ENCODE measurements around the gene PHF21B. TPM values are rescaled to one million over a fixed set of nuclear protein-coding genes. Genes with fewer than 3 reads are reported as not detected.

PHF21B gene
- total and polyA plus RNA-seq, 2 donors (not counting 3 experiments of a cell fraction or from before 2014, with no cell fraction given), result not detected

- no peak overlapping the region for H2AFZ ChIP-seq (ENCODE audit: low read depth, low read length)
- intact Hi-C loops (cut with micrococcal nuclease) (no loop called here), dilution Hi-C loops (cut with MboI; ENCODE audit: extremely low pct_ligation_motif_present, low sequenced_read_pairs) (no loop called here)
- no peaks in the 10 kb centered on the region for H4K20me1 ChIP-seq (replicated peaks; ENCODE audit: control insufficient read depth, extremely low read depth, insufficient read depth, low read length)
- no peak for TF ChIP-seq POLR2A (IDR thresholded peaks at IDR 0.05; ENCODE audit: low read depth, low read length)
- no peak for TF ChIP-seq POLR2AphosphoS5 (IDR thresholded peaks at IDR 0.05; ENCODE audit: insufficient read depth, low read depth, low read length)
- no peak for TF ChIP-seq EZH2 (IDR thresholded peaks at IDR 0.05; ENCODE audit: borderline replicate concordance, low read depth, low read length, severe bottlenecking)
- no peak for TF ChIP-seq FOS (IDR thresholded peaks at IDR 0.05; ENCODE audit: borderline replicate concordance, insufficient read depth, low read length)
- TF ChIP-seq JUN (IDR thresholded peaks at IDR 0.05; ENCODE audit: borderline replicate concordance, insufficient read depth, insufficient read length, low read depth), result no peak
- TF ChIP-seq, protein P1, sequence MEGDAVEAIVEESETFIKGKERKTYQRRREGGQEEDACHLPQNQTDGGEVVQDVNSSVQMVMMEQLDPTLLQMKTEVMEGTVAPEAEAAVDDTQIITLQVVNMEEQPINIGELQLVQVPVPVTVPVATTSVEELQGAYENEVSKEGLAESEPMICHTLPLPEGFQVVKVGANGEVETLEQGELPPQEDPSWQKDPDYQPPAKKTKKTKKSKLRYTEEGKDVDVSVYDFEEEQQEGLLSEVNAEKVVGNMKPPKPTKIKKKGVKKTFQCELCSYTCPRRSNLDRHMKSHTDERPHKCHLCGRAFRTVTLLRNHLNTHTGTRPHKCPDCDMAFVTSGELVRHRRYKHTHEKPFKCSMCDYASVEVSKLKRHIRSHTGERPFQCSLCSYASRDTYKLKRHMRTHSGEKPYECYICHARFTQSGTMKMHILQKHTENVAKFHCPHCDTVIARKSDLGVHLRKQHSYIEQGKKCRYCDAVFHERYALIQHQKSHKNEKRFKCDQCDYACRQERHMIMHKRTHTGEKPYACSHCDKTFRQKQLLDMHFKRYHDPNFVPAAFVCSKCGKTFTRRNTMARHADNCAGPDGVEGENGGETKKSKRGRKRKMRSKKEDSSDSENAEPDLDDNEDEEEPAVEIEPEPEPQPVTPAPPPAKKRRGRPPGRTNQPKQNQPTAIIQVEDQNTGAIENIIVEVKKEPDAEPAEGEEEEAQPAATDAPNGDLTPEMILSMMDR (IDR thresholded peaks at IDR 0.05; ENCODE audit: extremely low read depth in 1 of 2, insufficient read depth in 1 of 2, low read depth in 1 of 2, low read length in 2 of 2), result no peak
- TF ChIP-seq GATA2 (IDR thresholded peaks at IDR 0.05; ENCODE audit: insufficient read depth, insufficient read length, low read depth, low read length), result no peak
- no peak for TF ChIP-seq MAX (IDR thresholded peaks at IDR 0.05; ENCODE audit: insufficient read depth, insufficient read length)
- TF ChIP-seq MYC (IDR thresholded peaks at IDR 0.05; ENCODE audit: low read depth, low read length), result no peak
- no peaks in the 10 kb centered on the region for H3K27me3 ChIP-seq (ENCODE audit: control insufficient read depth in 2 of 2, insufficient read depth in 2 of 2, low read length in 2 of 2)
- H3K27ac ChIP-seq (ENCODE audit: insufficient read depth, low read depth, low read length), result no peak overlapping the region
- no TSS peak for BruUV-seq (replicated peaks)
- no peak overlapping the region for H3K4me2 ChIP-seq (ENCODE audit: insufficient read depth, low read length)
- ChIA-PET CTCF (no interaction called here), POLR2A (no interaction called here)
- peaks cover 3% of the 10 kb centered on the region for H3K9me3 ChIP-seq (replicated peaks; ENCODE audit: control insufficient read depth, insufficient read depth, low read length)
- DNase-seq (ENCODE audit: low read depth, low spot score) (no peak), FAIRE-seq (no peak)
- no peak overlapping the region for H3K9ac ChIP-seq (replicated peaks; ENCODE audit: extremely low read depth, insufficient read depth, low read length)
- no peak overlapping the region for H3K4me3 ChIP-seq (replicated peaks in 1 of 3; ENCODE audit: insufficient read depth in 1 of 3, low read depth in 1 of 3, low read length in 3 of 3)
- H3K9me1 ChIP-seq (replicated peaks; ENCODE audit: control insufficient read depth, extremely low read depth, insufficient read depth, low read length), result no peaks in the 10 kb centered on the region
- H3K79me2 ChIP-seq (ENCODE audit: control insufficient read depth, insufficient read depth, low read length), result no peaks in the 10 kb centered on the region
- no peaks in the 10 kb centered on the region for H3K4me1 ChIP-seq (ENCODE audit: control insufficient read depth, extremely low read depth, insufficient read depth, low read length)
- no peaks in the 10 kb centered on the region for H3K36me3 ChIP-seq (ENCODE audit: control insufficient read depth in 2 of 2, extremely low read depth in 1 of 2, insufficient read depth in 2 of 2, low read length in 2 of 2)
Observed at GRCh38 chr22:44888491-44889254, 121.1 kb downstream of the PHF21B start.
